ENCODE measurements around the gene F5.
"Not testable (repeated sequence)": the region's sequence is repeated elsewhere in the genome, so short reads cannot be mapped to it uniquely, and the experiment has no call there.

F5 gene

DNA sequence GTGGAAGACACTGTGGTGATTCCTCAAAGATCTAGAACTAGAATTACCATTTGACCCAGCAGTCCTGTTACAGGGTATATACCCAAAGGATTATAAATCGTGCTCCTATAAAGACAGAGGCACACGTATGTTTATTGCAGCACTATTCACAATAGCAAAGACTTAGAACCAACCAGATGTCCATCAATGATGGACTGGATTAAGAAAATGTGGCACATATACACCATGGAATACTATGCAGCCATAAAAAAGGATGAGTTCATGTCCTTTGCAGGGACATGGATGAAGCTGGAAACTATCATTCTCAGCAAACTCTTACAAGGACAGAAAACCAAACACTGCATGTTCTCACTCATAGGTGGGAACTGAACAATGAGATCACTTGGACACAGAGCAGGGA lies 82.7 kb downstream of the F5 start:
- DNase-seq, result not testable (repeated sequence)

DNA sequence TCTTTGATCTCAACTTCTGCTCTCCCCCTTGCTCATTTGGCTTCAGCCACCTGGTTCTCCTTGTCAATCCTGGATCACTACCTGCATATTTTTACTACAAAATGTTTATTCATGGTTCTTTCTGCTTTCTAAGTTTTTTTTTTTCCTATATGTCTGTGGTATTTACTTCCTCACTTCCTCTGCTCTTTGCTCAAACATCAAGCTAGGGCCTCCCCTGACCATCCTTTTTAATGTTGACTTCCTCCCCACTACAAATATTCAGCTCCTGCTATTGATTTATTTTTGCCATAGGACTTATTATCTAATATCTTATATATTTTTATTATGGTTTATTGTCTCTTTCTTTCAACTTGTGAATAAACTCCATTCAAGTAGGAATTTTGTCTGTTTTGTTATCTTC lies 86.5 kb downstream of the F5 start:
- no peak for DNase-seq

DNA sequence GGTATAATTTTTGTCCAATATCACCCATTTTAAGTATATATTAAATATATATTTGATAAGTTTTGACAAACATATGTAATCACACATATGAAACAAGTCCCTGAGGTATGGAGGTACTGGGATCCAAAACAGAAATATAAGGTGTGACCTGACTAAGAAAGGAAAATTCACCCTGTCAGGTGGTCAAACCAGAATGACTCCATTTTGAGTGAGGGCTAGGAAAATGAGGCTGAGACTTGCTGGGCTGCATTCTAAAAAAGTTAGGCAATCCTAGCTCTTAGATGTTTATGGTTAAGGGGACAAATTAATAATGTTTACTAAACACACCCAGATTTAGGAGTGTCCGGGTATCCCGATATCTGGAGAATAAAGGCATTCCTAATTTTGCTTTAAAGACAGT lies 89.0 kb downstream of the F5 start:
- no peak for DNase-seq

DNA sequence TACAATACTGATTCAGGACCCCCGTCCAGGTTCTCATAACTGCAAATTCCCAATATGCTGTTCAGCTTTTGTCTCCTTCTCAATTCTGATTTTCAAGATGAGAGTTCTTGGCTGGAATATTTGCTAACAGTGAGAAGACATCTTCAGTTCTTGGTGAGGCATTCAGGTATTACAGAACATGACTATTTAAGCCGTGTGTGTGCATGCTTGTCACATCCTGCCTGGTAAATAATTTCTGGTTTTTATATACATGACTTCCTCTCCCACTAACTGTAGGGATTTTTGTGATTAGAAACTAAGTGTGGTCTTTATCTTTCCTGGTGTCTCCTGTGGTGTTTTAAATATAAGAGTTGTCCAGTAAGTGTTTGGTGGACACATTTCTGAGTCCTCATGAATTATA lies 90.4 kb downstream of the F5 start:
- DNase-seq, result no peak

DNA sequence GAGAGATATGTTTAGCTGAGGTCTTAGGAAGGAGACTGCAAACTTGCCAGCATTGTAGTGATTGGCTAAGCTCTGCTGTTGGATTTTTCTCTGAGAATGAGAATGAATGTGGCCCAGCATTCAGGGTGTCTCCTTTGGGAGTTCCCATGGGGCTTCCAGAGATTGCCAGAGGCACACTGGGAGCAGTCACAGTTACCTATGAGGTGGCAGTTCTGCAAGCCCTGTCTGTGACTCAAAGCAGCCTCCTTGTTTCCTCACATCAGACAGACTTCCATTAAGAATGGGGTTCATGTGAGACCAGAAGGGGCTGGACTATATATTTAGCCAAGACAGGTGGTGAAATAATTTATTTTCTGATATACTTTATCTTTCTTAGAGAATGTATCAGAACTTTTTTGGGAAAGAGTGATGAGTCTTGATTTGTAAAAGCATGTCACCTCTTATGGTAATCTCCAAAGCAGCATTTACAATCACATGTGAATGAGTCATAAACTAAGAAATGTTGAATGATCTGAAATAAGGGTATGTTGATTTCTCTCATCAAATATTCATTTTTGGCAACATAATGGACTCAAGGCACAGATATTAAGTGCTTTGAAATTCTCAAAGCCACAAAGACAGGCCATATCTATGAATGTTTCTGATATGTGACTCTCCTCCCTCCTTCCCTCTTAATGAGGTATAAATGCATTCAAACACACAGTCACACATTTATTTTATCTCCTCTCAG lies 91.1 kb downstream of the F5 start:
- no peak for DNase-seq

DNA sequence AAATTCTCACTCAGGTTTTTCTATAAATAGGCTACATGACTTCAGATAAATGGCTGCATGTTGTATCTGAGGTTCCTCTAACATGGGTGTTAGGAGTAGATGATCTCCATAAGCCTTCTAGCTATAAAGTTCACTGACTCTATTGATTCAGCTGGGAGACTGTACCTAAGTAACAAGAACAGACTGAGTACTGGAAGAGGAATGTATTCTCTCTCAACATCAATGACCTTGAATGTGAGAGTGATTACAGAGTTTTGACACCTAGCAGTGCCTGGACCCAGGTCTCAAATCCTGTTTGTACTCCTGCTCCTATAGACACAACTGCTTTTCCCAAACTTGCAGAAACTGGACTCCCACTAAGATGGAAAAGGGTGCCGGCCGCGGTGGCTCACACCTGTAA lies 91.9 kb downstream of the F5 start:
- DNase-seq, result no peak

DNA sequence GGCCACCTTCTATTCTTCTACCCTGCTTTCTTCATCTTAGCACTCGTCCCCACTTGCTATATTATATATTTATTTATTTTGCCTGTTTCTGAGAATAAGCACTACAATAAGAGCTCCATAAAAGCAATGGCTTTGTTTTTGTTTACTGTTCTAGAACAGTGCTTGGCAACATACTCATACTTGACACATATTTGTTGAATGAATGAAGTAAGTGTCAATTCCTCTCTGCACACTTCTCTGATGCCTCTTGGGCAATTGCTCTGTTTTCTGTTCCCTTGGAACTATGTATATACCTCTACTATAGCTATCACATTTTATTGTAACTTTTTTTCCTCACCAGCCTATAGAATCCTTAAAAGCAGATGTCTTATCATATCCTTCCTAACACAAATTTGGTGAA lies 93.0 kb downstream of the F5 start:
- DNase-seq, result no peak

DNA sequence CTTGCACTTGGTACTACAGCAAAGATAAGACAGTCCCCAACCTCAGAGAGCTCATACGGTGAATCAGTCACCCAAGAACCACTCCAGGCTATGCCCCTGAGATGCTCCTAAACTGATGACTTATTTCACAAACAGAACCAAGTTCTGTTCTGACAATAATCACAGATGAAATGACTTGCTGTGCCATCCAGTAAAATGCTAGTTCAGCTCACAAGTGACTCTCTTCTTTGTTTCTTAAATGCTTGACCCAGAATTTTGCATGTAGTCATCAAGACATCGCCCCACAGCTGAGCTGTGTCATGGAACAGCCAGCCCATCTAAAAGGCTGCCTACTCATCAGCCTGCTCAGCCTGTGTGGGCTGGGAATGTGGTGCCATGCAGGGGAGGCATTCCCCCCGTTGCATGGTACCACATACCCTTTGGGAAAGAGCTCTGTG lies 94.4 kb downstream of the F5 start:
- DNase-seq, result no peak

DNA sequence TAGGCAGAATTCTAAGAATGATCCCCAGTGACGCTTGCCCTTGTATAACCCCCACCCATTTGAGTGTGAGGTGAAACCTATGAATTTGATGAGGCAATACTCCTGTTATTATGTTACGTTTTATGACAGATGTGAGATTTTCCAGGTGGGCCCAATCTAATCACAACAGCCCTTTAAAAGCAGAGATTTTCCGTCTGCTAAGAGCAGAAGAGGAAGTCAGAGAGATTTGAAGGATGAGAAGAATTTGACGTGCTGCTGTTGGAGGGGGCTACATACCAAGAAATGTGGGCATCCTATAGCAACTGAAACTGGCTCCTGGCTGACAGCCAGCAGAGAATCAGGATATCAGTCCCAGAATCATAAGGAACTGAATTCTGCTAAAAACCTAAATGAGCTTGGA lies 98.1 kb downstream of the F5 start:
- no peak for DNase-seq

DNA sequence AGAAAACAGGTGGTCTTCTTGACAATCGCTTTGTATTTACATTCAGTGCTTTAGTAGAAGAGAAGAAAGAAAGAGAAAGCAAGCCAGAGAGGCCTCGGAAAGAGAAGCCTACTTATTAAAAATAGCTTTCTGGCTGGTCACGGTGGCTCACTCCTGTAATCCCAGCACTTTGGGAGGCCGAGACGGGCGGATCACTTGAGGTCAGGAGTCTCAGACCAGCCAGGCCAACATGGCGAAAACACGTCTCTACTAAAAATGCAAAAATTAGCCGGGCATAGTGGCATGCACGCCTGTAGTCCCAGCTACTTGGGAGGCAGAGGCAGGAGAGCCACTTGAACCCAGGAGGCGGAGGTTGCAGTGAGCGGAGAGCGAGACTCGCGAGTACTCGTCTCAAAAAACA lies 98.7 kb downstream of the F5 start:
- no peak for DNase-seq

DNA sequence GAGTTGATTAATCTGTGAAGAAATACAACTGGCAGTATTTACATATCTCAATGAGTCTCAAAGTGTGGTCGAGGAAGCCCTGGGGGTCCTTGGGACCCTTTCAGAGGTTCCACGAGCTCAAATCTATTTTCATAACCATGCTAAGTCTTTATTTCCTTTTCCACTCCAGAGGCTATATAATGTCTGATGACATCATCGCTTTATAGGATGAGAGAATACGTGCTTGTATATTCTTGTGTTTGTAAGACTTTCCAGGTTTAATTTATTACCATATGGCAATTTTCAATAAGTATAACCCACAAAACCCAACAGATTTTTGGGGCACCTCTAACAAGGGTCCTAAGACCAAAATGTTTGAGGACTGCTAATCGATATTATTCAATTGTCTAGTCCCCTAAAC lies 99.1 kb downstream of the F5 start:
- no peak for DNase-seq

DNA sequence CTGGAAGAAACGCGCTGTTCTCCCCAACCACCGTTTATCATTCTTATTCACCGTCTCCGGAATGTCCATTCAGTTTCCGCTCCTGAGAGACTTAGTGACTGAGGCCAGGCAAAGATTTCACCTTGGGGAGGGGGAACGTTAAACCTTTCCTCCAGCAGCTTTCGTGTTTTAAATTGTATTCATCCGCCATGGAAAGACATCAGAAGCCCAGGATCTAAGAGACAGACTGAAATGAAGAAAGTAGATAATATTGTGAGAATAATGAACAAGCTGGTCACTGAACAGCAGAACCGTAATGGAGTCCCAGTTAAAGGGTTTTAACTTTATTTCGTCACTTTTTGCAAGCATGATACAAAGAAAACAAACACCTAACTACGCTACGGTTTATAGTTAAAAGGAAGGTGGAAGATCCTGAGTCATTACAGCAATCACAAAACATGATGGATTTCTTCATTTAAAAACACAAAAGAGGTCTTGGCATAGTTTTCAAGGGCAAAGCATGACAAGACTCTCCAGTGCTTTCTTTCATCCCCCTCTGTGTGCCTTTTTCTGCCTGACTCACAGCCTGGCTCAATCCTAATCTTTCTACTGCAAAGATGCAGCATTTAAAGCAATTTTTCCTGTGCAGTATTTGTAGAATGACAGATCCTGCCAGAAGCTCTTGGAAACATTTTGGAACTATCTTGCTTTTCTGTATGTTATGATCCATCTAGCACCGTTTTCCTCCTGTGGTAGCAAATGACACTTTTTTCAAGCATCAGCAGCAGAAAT lies 99.8 kb downstream of the F5 start:
- no peak for DNase-seq

DNA sequence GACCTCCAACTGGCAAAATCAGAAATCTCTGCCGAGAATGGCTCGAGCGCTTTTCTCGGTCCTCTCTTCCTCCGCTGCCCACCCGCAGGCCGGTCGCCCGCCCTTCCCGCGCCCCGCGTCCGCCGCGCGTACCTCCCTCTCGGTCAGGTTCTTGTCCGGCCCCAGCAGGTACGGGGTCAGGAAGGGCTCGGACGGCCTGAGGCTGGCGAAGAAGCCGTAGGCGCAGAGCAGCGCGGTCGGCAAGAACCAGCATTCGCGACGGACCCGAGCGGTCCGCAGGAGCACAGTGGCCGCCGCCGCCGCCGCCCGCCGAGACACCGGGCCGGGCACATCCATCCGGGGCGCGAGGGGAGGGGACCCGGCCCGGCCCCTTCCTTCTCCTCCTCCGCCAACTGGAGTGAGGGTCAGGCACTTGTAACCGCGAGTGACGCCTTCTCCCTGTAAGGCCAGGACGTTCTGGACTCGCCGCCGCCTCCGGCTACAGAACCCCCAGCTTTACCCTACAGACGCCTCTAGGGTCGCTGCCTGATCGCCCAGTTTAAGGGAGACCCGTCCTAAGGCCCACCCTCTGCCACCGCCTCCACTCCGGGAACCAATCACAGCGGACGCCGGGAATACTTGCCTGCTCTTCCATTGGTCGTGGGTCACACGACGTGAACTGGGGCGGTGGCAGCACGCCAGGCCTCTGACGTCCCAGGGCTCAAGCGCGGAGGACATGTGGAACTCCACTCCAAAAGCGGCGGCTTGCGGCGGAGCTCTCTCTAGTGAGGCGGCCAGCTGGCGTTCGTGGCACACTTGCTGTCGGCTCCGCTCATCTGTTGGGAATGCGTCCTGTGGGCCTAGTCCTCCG lies 100.6 kb downstream of the F5 start, which contains the start of gene SLC19A2:
Gene SLC19A2, minus strand, starts transcription at position 514 of the 850 bp plus-strand sequence. Its CDS starts 178 bp downstream, at position 336.
- peak; percentile 100 for DNase-seq

DNA sequence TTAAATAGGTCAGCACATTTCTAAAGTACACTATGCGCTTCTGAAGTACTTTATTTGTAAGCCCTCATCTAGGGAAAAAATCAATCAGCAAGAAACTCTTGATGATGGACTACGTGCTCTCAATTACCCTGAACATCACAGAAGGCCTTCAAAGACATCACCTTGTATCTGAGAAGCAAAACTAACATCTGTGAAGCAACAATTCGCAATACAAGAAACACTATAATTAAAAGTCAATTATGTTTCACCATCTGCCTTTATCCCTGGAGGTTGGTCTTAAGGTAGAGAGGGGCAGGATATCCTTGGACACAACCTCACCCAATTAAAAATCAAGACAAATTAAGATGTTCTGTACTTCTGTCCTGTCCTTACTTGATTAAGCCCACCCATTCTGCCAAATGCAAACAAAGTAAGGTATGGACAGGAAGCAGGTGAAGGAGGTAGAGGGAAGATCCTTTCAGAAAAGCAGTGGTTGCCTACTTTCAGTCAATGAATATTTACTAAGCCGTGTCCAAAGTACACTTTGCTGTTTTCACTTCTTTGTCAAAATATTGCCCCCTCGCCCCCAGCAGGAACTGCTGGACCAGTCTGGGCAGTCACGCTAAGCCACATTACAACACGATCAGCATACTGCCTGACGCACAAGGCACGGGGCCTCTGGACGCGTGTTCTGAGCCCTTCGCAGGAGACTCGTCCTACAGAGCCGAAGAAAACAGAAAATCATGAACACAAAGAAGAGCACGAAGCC lies 101.4 kb downstream of the F5 start:
- no peak for DNase-seq

DNA sequence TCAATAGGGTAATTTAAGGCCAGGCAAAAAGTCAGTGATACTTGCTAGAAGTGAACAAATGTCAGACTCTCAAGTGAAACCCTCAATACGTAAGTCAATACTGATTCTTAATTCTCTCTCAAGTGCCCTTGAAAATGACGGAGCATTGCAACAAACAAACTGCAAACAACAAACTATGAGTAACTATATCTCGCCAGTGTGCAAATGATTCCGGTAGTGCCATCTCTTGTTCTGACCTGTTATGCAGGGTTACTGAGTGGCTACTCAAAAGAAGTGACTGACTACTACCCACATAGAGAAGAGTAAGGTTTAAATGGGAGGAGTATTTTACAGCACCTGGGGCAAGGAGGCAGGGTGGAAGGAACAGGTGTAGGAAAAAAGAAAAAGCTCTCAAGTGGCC lies 102.2 kb downstream of the F5 start:
- DNase-seq, result no peak

DNA sequence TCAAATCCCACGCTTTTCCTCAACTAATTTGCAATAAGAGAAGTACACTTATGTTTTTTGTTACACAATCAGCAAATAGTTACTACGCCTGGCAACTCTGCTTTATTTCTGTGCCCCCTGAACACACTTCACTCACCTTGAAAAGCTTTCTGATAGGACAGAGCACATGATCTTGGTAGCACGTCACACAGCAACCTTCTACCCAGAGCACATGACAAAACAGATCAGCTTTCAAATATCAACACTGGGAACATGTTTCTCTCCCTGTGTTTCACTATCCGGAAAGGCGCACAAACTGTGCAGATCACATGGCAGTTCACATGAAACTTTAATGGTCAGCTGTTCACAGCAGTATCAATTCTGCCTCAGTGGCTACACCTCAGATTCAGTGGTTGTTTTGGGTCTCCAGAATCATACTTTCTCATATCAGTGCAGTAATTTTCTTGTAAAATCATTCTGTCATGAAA lies 102.7 kb downstream of the F5 start:
- no peak for DNase-seq

DNA sequence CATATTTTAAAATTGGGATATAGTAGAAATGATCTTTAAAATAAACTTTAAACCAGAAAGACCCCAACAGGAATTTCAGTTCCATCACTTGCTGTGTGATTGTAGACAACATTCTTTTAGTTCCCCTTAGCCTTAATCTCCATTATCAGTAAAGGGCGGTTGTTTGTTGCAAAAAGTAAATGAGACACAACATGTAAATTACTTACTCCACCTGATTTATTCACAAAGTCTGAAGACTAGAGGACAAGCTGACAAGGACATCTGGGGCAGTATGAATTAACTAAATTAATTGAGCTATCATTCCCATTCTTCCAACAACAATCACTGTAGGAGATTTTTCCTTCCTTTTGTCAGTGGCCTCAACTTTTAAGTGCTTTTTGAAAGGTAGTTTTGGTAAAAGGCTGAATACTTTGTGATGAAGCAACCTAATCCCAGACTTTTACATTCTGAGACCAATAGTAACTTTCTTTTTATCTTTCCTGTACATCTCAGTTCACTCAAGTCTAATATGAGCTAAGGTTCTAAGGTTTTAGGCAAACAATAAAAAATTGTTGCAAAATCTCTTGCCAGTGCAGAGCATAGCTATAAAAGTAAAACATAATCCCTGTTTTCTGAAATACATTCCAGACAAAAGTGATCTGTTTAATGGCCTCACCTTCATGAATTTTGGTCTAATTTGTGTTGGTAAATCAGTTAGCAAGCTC lies 106.8 kb downstream of the F5 start:
- DNase-seq, result no peak

DNA sequence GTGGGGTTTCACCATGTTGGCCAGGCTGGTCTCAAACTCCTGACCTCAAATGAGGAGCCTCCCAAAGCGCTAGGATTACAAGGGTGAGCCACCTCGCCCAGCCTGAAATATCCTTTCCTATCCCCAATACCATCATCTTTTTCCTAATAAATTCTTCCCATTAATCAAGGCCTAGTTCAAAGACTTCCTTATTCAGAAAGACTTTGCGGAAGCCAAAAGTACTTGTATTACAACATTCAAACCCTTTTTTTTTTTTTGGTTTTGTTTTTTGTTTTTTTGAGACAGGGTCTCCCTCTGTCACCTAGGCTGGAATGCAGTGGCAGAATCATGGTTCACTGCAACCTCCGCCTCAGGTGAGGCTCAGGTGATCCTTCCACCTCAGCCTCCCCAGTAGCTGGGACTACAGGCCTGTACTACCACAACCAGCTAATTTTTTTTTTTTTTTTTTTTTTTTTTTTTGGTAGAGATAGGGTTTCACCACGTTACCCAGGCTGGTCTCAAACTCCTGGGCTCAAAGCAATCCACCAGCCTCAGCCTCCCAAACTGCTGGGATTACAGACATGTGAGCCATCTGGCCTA lies 108.1 kb downstream of the F5 start:
- DNase-seq, result no peak

DNA sequence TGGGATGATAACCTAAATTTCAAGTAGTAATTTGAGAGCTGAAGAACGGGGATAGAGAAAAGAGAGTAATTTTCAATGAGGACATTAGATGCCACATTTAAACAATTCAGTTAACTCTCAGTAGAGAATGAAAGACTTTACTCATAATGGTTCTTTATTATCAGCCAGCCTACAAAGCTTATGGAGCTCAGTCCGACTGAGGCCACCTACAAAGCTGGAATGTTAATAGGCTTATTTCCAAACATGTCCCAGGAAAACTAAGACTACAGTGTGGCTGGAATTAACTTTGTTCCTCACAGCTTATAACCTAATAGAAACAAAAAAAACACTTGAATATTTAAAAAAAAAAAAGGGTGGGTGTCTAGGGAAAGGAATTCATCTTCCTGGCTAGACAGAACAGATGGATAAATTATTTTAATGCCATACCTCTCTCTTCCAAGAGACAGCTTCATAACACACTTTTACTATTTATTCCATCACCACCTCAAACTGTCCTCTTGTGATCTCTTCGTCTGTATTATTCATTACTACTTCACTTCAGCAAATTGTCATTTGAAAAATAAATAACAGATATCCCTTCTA lies 110.4 kb downstream of the F5 start:
- no peak for DNase-seq

DNA sequence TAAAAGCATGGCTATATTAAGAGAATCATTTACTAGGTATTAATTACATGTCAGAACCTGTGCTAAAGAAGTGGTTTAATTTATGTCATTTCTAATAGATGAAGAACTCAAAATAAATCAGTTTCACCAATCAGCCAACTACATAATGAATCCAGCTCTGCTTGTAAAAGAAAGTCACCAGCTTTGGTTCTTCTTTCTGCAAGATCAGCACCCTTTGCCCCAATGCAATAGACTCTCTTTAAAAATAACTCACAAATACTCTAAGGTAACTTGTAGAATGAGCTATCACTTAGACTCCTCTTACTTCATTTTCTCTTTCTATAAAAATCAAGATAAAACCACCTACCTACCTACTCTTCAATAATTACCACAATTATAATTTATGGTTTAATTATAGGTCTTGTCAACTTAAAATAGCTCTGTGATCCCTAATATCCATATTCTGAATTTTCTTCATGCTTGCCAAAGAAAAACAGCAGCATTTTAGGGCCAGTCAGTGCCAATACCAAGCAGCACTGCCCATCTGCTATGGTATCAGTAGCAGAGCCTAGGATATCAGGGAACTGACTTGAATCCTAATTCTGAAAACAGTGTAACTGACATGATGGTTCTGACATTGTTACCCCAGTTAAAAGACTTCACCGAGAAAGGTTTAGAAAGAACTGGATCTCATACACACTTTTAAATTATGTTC lies 111.8 kb downstream of the F5 start:
- DNase-seq, result no peak

DNA sequence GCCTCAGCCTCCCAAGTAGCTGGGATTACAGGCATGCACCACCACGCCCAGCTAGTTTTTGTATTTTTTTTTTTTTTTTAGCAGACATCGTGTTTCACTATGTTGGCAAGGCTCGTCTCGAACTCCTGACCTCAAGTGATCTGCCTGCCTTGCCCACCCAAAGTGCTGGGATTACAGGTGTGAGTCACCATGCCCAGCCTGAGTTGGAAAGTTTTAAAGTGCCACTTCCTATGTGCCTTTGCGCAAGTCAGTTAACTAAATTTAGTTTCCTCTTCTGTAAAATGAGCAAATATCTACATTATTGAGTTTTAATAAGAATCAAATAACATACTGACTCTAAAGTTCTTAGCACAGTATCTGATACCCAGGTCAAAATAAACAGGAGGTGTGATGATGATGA lies 112.9 kb downstream of the F5 start:
- DNase-seq, result no peak

All from NCI-H1048 (cell line).